Endothelial cell of umbilical vein (primary cell): ENCODE data around the gene AGAP2. TPM values are rescaled to one million over a fixed set of nuclear protein-coding genes. Genes with fewer than 3 reads are reported as not detected.

Source experiments
- BruUV-seq: library from RNA; stranded (reverse); fragments of 400-500 nt; replicated peaks from 2 replicates; lab custom pipeline; 2021; lab: Mats Ljungman, UMichigan
- CTCF ChIA-PET: fragments of 300-600, 350-600 bp; sonication (Branson Sonifier 250); formaldehyde crosslinking; loops from one replicate; lab custom pipeline; 2021; ENCODE audit warnings: antibody characterized with exemption, inconsistent platforms; lab: Charles Lee
- POLR2A ChIA-PET: fragments of 300-600, 350-600 bp; sonication (Branson Sonifier 250); formaldehyde crosslinking; loops from one replicate; lab custom pipeline; 2021; ENCODE audit warnings: antibody characterized with exemption, inconsistent platforms; lab: Charles Lee
- DNase-seq: peaks from one replicate; pipeline ENCODE4 v3.0.0-alpha.2; 2011; ENCODE audit warnings: low read depth, low spot score
- FAIRE-seq: peaks from 2 replicates; lab custom pipeline; 2011; peaks lifted over from hg19 to GRCh38; lab: Jason Lieb, UNC
- H2AFZ ChIP-seq: 2 replicates; pipeline ENCODE4 v1.6.0; 2012; ENCODE audit warnings: low read depth, low read length, control low read depth, inconsistent platforms
- H3K27ac ChIP-seq: 2 replicates; pipeline ENCODE4 v1.5.1; 2011; ENCODE audit warnings: low read depth, mild to moderate bottlenecking, control low read depth, low read length, moderate library complexity; ENCODE audit not compliant: insufficient read depth
- H3K27me3 ChIP-seq, 2 experiments: 2 replicates each; pipeline versions ENCODE4 v1.6.0 to v1.6.1; 2011; ENCODE audit warnings: low read length in 2 of 2, mixed read lengths in 1 of 2; ENCODE audit not compliant: control insufficient read depth in 2 of 2, insufficient read depth in 2 of 2
- H3K36me3 ChIP-seq, 2 experiments: 2 replicates in 1 of 2; 3 replicates in 1 of 2; pipeline ENCODE4 v1.5.1; 2011; ENCODE audit warnings: low read length in 2 of 2, mild to moderate bottlenecking in 1 of 2, moderate library complexity in 1 of 2; ENCODE audit not compliant: control insufficient read depth in 2 of 2, insufficient read depth in 2 of 2; ENCODE audit errors: extremely low read depth in 1 of 2
- H3K4me1 ChIP-seq: 3 replicates; pipeline ENCODE4 v1.5.1; 2011; ENCODE audit warnings: mild to moderate bottlenecking, low read length; ENCODE audit not compliant: control insufficient read depth, insufficient read depth; ENCODE audit errors: extremely low read depth
- H3K4me2 ChIP-seq: 2 replicates; pipeline ENCODE4 v1.6.1; 2011; ENCODE audit warnings: low read length, control low read depth, mixed read lengths; ENCODE audit not compliant: insufficient read depth
- H3K4me3 ChIP-seq, 3 experiments: fragments of 200-600 bp in 1 of 3; sonication (generic), shearing (Covaris generic) in 1 of 3; replicated peaks in 1 of 3; 2 replicates each; pipeline ENCODE4 v1.5.1; 2011 to 2016; ENCODE audit warnings: control low read depth in 3 of 3, low read length in 3 of 3, mild to moderate bottlenecking in 2 of 3, inconsistent platforms in 1 of 3, low read depth in 1 of 3, moderate library complexity in 1 of 3; ENCODE audit not compliant: insufficient read depth in 1 of 3
- H3K79me2 ChIP-seq: 2 replicates; pipeline ENCODE4 v1.6.0; 2012; ENCODE audit warnings: low read length, inconsistent platforms; ENCODE audit not compliant: control insufficient read depth, insufficient read depth
- H3K9ac ChIP-seq: replicated peaks from 2 replicates; pipeline ENCODE3; 2011; ENCODE audit warnings: low read length, control low read depth; ENCODE audit not compliant: insufficient read depth; ENCODE audit errors: extremely low read depth
- H3K9me1 ChIP-seq: replicated peaks from 3 replicates; pipeline ENCODE4 v1.6.0; 2011; ENCODE audit warnings: mild to moderate bottlenecking, low read length; ENCODE audit not compliant: control insufficient read depth, insufficient read depth; ENCODE audit errors: extremely low read depth
- H3K9me3 ChIP-seq: replicated peaks from 2 replicates; pipeline ENCODE4 v1.5.1; 2012; ENCODE audit warnings: low read length, inconsistent platforms; ENCODE audit not compliant: control insufficient read depth, insufficient read depth
- H4K20me1 ChIP-seq: replicated peaks from 2 replicates; pipeline ENCODE3; 2011; ENCODE audit warnings: mild to moderate bottlenecking, low read length; ENCODE audit not compliant: control insufficient read depth, insufficient read depth; ENCODE audit errors: extremely low read depth
- EZH2 ChIP-seq: IDR thresholded peaks from 2 replicates; pipeline ENCODE4 v1.6.1; 2012; ENCODE audit warnings: borderline replicate concordance, low read depth, mild to moderate bottlenecking, moderate library complexity, low read length, inconsistent platforms; ENCODE audit not compliant: severe bottlenecking
- FOS ChIP-seq: IDR thresholded peaks from 2 replicates; pipeline ENCODE4 v1.6.1; 2011; ENCODE audit warnings: mild to moderate bottlenecking, low read length, moderate library complexity, borderline replicate concordance; ENCODE audit not compliant: insufficient read depth
- GATA2 ChIP-seq: IDR thresholded peaks from 2 replicates; pipeline ENCODE4 v1.7.0; 2011; ENCODE audit warnings: low read depth, mild to moderate bottlenecking, moderate library complexity, mixed read lengths, low read length; ENCODE audit not compliant: insufficient read length, insufficient read depth
- JUN ChIP-seq: IDR thresholded peaks from 2 replicates; pipeline ENCODE4 v1.6.1; 2011; ENCODE audit warnings: borderline replicate concordance, low read depth; ENCODE audit not compliant: insufficient read length, insufficient read depth
- MAX ChIP-seq: IDR thresholded peaks from 2 replicates; pipeline ENCODE4 v1.6.1; 2011; ENCODE audit not compliant: insufficient read depth, insufficient read length
- MYC ChIP-seq: IDR thresholded peaks from one replicate; pipeline ENCODE4 v1.6.1; 2011; ENCODE audit warnings: mild to moderate bottlenecking, low read depth, low read length
- POLR2A ChIP-seq: IDR thresholded peaks from 2 replicates; pipeline ENCODE4 v1.6.1; 2012; ENCODE audit warnings: low read depth, mild to moderate bottlenecking, control low read depth, low read length
- POLR2AphosphoS5 ChIP-seq: IDR thresholded peaks from 2 replicates; pipeline ENCODE4 v1.6.1; 2012; ENCODE audit warnings: low read depth, mild to moderate bottlenecking, control low read depth, low read length, moderate library complexity; ENCODE audit not compliant: insufficient read depth
- dilution Hi-C: fragments of 300-500 bp; cut with MboI; formaldehyde crosslinking; loops from one replicate; pipeline ENCODE4 v1.15.0; 2019; ENCODE audit warnings: low sequenced_read_pairs; ENCODE audit not compliant: extremely low pct_ligation_motif_present
- intact Hi-C: fragments of 100-400 bp; cut with micrococcal nuclease; formaldehyde crosslinking; loops from one replicate; pipeline ENCODE4 v1.10.0; 2022
- polyA plus RNA-seq, 4 experiments: library from polyadenylated mRNA; depleted of rRNA in 3 of 4; stranded (reverse) in 3 of 4; unstranded in 1 of 4; fragments of >200 nt; gene quantifications; 2 replicates each; pipeline versions ENCODE4 v1.2.1 to v1.2.3, GENCODE V29; 2011 to 2012; ENCODE audit warnings: missing spikeins in 1 of 4
- total RNA-seq: library from RNA; stranded (reverse); gene quantifications from 2 replicates; pipeline ENCODE4 v1.2.3, GENCODE V29; 2021
- TF ChIP-seq, protein P1 (sequence below), 2 donors: IDR thresholded peaks; 1 replicate in 1 of 2; 2 replicates in 1 of 2; pipeline ENCODE4 v1.5.1; 2011; ENCODE audit warnings: low read length in 2 of 2, mild to moderate bottlenecking in 2 of 2, moderate library complexity in 2 of 2, control low read depth in 1 of 2, inconsistent platforms in 1 of 2, low read depth in 1 of 2; ENCODE audit not compliant: insufficient read depth in 1 of 2; ENCODE audit errors: extremely low read depth in 1 of 2

AGAP2 gene
- total and polyA plus RNA-seq, 2 donors (not counting 3 experiments of a cell fraction or from before 2014, with no cell fraction given) = 0.04 to 0.24 TPM

GRCh38 chr12:57707250-57707649 is 31.3 kb downstream of the AGAP2 start:
- peaks cover 0 to 2% of the 10 kb centered on the region in 2 experiments for H3K36me3 ChIP-seq
- H3K9ac ChIP-seq = no peak overlapping the region
- H3K9me1 ChIP-seq = no peaks in the 10 kb centered on the region
- no peak for TF ChIP-seq JUN
- no peak for TF ChIP-seq MYC
- H3K4me3 ChIP-seq = no peak overlapping the region
- no peak overlapping the region for H3K27ac ChIP-seq
- no peak for DNase-seq
- no peak for FAIRE-seq
- dilution Hi-C loops = no loop called here
- no peaks in the 10 kb centered on the region for H3K79me2 ChIP-seq
- CTCF ChIA-PET = interaction anchor here (0.7 kb wide), 1 partner anchor 19 kb away, joined by 3 read pairs; no protein-coding TSS in a partner anchor
- no peaks in the 10 kb centered on the region for H3K27me3 ChIP-seq
- BruUV-seq = no TSS peak
- POLR2A ChIA-PET = no interaction called here
- intact Hi-C loops = no loop called here
- no peak overlapping the region for H3K4me2 ChIP-seq
- no peaks in the 10 kb centered on the region for H3K4me1 ChIP-seq
- H2AFZ ChIP-seq = no peak overlapping the region
- no peaks in the 10 kb centered on the region for H4K20me1 ChIP-seq
- H3K9me3 ChIP-seq = no peaks in the 10 kb centered on the region

DNA sequence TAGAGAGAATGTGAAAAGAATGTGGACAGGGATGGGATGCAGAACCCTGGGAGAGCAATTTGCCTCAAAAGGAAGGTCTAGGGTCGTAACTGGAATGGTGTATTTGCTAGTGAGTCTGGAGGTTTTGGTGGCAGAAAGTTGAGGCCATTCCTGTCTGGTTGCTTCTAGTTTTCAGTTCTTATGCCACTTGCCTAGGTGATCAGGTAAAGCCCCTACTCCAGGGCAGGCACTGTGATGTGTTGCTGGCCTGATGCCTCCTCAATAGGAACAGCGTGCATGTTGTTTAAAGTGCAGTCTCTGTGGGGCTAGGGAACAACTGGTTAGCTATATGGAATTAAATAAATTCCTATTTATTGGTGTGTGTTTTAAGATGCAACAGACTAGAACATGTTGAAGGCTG is 38.2 kb downstream of the AGAP2 start:
- no peak overlapping the region for H3K27ac ChIP-seq
- no peaks in the 10 kb centered on the region for H3K9me1 ChIP-seq
- no peaks in the 10 kb centered on the region for H4K20me1 ChIP-seq
- POLR2A ChIA-PET = no interaction called here
- H3K9ac ChIP-seq = no peak overlapping the region
- H2AFZ ChIP-seq = no peak overlapping the region
- intact Hi-C loops = no loop called here
- no peak for FAIRE-seq
- no peak for TF ChIP-seq MYC
- no peak for TF ChIP-seq GATA2
- TF ChIP-seq POLR2AphosphoS5 = no peak
- TF ChIP-seq, protein P1, sequence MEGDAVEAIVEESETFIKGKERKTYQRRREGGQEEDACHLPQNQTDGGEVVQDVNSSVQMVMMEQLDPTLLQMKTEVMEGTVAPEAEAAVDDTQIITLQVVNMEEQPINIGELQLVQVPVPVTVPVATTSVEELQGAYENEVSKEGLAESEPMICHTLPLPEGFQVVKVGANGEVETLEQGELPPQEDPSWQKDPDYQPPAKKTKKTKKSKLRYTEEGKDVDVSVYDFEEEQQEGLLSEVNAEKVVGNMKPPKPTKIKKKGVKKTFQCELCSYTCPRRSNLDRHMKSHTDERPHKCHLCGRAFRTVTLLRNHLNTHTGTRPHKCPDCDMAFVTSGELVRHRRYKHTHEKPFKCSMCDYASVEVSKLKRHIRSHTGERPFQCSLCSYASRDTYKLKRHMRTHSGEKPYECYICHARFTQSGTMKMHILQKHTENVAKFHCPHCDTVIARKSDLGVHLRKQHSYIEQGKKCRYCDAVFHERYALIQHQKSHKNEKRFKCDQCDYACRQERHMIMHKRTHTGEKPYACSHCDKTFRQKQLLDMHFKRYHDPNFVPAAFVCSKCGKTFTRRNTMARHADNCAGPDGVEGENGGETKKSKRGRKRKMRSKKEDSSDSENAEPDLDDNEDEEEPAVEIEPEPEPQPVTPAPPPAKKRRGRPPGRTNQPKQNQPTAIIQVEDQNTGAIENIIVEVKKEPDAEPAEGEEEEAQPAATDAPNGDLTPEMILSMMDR (IDR thresholded peaks at IDR 0.05; ENCODE audit: extremely low read depth in 1 of 2, insufficient read depth in 1 of 2, low read depth in 1 of 2, low read length in 2 of 2) = no peak
- no peak for TF ChIP-seq EZH2
- TF ChIP-seq JUN = no peak
- TF ChIP-seq MAX = no peak
- no peak for TF ChIP-seq FOS
- no peak for TF ChIP-seq POLR2A
- peaks cover 4 to 8% of the 10 kb centered on the region in 2 experiments for H3K36me3 ChIP-seq
- no peaks in the 10 kb centered on the region for H3K79me2 ChIP-seq
- no peak overlapping the region for H3K4me3 ChIP-seq
- CTCF ChIA-PET = interaction anchor here (1.9 kb wide), 1 partner anchor 117 kb away, joined by 5 read pairs; no protein-coding TSS in a partner anchor
- no peak for DNase-seq
- dilution Hi-C loops = no loop called here
- no TSS peak for BruUV-seq
- H3K4me2 ChIP-seq = no peak overlapping the region
- no peaks in the 10 kb centered on the region for H3K4me1 ChIP-seq
- H3K27me3 ChIP-seq = no peaks in the 10 kb centered on the region
- H3K9me3 ChIP-seq = no peaks in the 10 kb centered on the region
